T-cell (primary cell): ENCODE measurements around the gene ZXDC. TPM values are rescaled to one million over a fixed set of nuclear protein-coding genes. Genes with fewer than 3 reads are reported as not detected.

ENCODE experiments used
- ATAC-seq, 4 experiments: fragments of 200-7000 bp in 3 of 4; fragments of 150-1000 bp in 1 of 4; cut with Tn5 transposase; replicated peaks in 1 of 4; 1 replicate in 3 of 4; 2 replicates in 1 of 4; pipeline ENCODE4 v1.10.0; 2021; ENCODE audit warnings: moderate library complexity in 3 of 4, mild to moderate bottlenecking in 2 of 4, moderate number of reproducible peaks in 1 of 4
- CTCF ChIA-PET, 2 donors: fragments of 300-600 bp; sonication (Branson Sonifier 250); formaldehyde crosslinking; loops; one replicate each; lab custom pipeline; 2022; ENCODE audit warnings: antibody characterized with exemption in 2 of 2; lab: Charles Lee
- POLR2A ChIA-PET, 2 donors: fragments of 300-600 bp; sonication (Branson Sonifier 250); formaldehyde crosslinking; loops; one replicate each; lab custom pipeline; 2022; ENCODE audit warnings: antibody characterized with exemption in 2 of 2; lab: Charles Lee
- DNase-seq, 35 experiments: peaks; one replicate each; pipeline versions ENCODE4 v3.0.0 to v3.0.0-alpha.2; 2013 to 2023
- H3K27ac ChIP-seq: one replicate; pipeline ENCODE4 v1.5.1; 2013; ENCODE audit warnings: low read length
- H3K27me3 ChIP-seq, 2 experiments: replicated peaks in 1 of 2; 1 replicate in 1 of 2; 2 replicates in 1 of 2; pipeline versions ENCODE4 v1.6.1 to v1.7.0; 2013; ENCODE audit warnings: low read length in 1 of 2, mixed read lengths in 1 of 2; ENCODE audit not compliant: control insufficient read depth in 2 of 2, insufficient read depth in 2 of 2; ENCODE audit errors: extremely low read depth in 1 of 2
- H3K36me3 ChIP-seq, 2 donors: 1 replicate in 1 of 2; 2 replicates in 1 of 2; pipeline versions ENCODE4 v1.6.1 to v1.7.0; 2013; ENCODE audit warnings: low read length in 1 of 2; ENCODE audit not compliant: control insufficient read depth in 2 of 2, insufficient read depth in 1 of 2; ENCODE audit errors: extremely low read depth in 1 of 2
- H3K4me1 ChIP-seq, 2 experiments: 1 replicate in 1 of 2; 2 replicates in 1 of 2; pipeline versions ENCODE4 v1.6.1 to v1.7.0; 2013; ENCODE audit warnings: low read length in 2 of 2, mixed read lengths in 1 of 2; ENCODE audit not compliant: insufficient read depth in 2 of 2, control insufficient read depth in 1 of 2; ENCODE audit errors: extremely low read depth in 1 of 2
- H3K4me3 ChIP-seq, 2 donors: 1 replicate in 1 of 2; 2 replicates in 1 of 2; pipeline versions ENCODE4 v1.5.1 to v1.7.0; 2013; ENCODE audit warnings: mild to moderate bottlenecking in 2 of 2, low read length in 1 of 2, moderate library complexity in 1 of 2; ENCODE audit not compliant: control insufficient read depth in 1 of 2; ENCODE audit errors: extremely low read depth in 1 of 2
- H3K9me3 ChIP-seq: 2 replicates; pipeline ENCODE4 v1.7.0; 2013
- H3K27ac Mint-ChIP-seq, 2 donors: one replicate each; pipeline ENCODE4 v1.8.0; 2020 to 2021; ENCODE audit warnings: mild to moderate bottlenecking in 2 of 2, mixed read lengths in 2 of 2
- H3K27me3 Mint-ChIP-seq, 2 donors: one replicate each; pipeline ENCODE4 v1.8.0; 2021 to 2022; ENCODE audit warnings: mixed read lengths in 2 of 2
- H3K36me3 Mint-ChIP-seq: one replicate; pipeline ENCODE4 v1.8.0; 2021; ENCODE audit warnings: mixed read lengths
- H3K4me1 Mint-ChIP-seq, 3 donors: one replicate each; pipeline ENCODE4 v1.8.0; 2020 to 2022; ENCODE audit warnings: mixed read lengths in 3 of 3, mild to moderate bottlenecking in 1 of 3
- H3K4me3 Mint-ChIP-seq, 3 donors: one replicate each; pipeline ENCODE4 v1.8.0; 2020 to 2022; ENCODE audit warnings: mild to moderate bottlenecking in 3 of 3, mixed read lengths in 3 of 3, moderate library complexity in 3 of 3
- H3K9me3 Mint-ChIP-seq, 3 donors: one replicate each; pipeline ENCODE4 v1.8.0; 2020 to 2022; ENCODE audit warnings: mixed read lengths in 3 of 3
- WGBS: methylation state at CpG from one replicate; pipeline ENCODE4 v1.1.5; 2013; ENCODE audit warnings: missing lambda C conversion rate; ENCODE audit not compliant: insufficient coverage; 5-methylcytosine and 5-hydroxymethylcytosine counted together
- total RNA-seq, 35 experiments: library from RNA in 6 of 35; stranded (reverse) in 6 of 35; fragments of 120-200 nt in 1 of 35; gene quantifications; one replicate each; pipeline versions ENCODE4 v1.2.1 to v1.2.4 and lab custom pipeline; 2013 to 2026

Gene ZXDC
- total RNA-seq, 5 donors from 2014 or later (not counting 1 experiment from before 2014, with no cell fraction given): 57.6 to 68.7 (median 61.8) TPM

DNA sequence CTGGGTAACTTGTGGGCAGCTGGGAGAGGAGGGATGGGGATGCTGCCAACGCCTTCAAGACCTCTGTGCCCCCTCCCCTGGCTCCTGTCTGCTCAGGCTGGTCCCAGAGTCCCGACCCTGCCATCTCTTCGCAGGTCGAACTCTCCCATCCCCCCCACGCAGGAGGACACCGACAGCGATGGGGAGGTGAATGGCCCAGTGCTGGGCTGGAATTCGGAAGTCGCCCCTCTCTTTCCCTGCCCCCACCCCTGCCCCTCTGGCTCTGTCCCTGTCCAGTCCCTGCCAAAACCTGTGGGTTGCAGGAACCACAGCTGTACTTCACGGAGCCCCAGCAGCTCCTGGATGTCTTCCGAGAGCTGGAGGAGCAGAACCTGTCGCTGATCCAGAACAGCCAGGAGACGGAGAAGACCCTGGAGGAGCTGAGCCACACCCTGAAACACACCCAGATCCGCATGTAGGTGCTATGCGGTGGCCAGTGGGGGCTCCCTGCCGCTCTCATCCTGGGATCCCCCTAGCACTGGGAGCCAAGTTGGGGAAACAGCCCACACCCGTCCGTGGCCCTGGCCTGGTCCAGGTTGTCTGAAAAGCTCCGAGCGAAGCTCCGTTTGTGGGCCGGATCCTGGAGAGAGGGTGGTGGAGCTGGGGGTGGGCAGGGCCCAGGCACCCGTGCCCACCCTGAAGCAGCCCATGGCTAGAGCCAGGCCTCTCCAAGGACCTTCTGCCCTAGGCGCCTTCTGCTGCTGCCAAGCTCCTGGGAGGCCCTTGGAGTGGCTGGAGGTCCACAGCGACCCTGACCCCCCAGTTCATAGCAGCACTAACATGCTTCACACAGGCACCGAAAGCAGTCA, 52.3 kb downstream of the ZXDC start:
- H3K4me1 ChIP-seq: no peaks in the 10 kb centered on the region
- H3K9me3 ChIP-seq: peaks cover 5% of the 10 kb centered on the region
- no peaks in the 10 kb centered on the region for H3K27me3 ChIP-seq
- Mint-ChIP-seq H3K4me1 (no peaks in the 10 kb centered on the region), H3K27ac (no peak overlapping the region), H3K4me3 (no peak overlapping the region), H3K27me3 (no peaks in the 10 kb centered on the region), H3K9me3 (peaks cover 4 to 16% (median 9%) of the 10 kb centered on the region in 3 donors), H3K36me3 (peaks cover 23% of the 10 kb centered on the region)
- DNase-seq: peak in 1 of 35 experiments; percentile 11
- POLR2A ChIA-PET: no interaction called here
- no peak overlapping the region for H3K27ac ChIP-seq
- CTCF ChIA-PET: no interaction called here
- no peak overlapping the region for H3K4me3 ChIP-seq
- H3K36me3 ChIP-seq: no peaks in the 10 kb centered on the region
- 92% methylated on average over 21 of the region's 26 CpGs for WGBS
- ATAC-seq: no peak

DNA sequence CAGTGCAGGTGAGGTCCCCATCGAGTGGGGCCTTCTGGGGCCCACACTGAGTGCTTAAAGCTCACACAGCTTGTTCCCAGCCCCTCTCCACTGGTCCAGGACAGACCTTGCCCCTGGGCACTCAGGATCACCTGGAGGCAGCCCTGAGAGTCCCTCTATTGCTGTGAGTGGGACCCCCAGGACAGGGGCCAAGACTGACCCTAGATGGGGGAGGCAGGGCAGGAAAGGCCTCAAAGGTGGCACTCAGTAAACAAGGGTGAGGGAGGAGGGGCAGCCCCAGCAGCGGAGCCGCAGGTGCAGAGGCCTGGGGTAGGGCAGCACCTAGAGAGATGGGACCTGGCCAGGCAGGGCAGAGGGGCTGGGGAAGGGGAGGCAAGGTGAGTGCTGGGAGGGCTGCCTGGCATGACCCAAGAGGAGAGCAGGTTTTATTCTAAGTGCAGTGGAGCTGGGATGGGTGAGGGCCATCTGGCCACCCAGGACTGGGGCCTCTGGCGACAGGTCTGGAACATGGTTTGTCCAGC, 53.1 kb downstream of the ZXDC start:
- Histone ChIP-seq H3K4me1 (no peaks in the 10 kb centered on the region), H3K4me3 (no peak overlapping the region), H3K36me3 (no peaks in the 10 kb centered on the region), H3K27me3 (peaks cover 0 to 6% of the 10 kb centered on the region in 2 experiments), H3K27ac (no peak overlapping the region), H3K9me3 (peaks cover 4% of the 10 kb centered on the region)
- H3K36me3 Mint-ChIP-seq: peaks cover 21% of the 10 kb centered on the region
- H3K27me3 Mint-ChIP-seq: no peaks in the 10 kb centered on the region
- peak in 1 of 35 experiments; percentile 6 for DNase-seq
- peaks cover 2 to 16% (median 9%) of the 10 kb centered on the region in 3 donors for H3K9me3 Mint-ChIP-seq
- H3K4me1 Mint-ChIP-seq: no peaks in the 10 kb centered on the region
- H3K27ac Mint-ChIP-seq: no peak overlapping the region
- ChIA-PET POLR2A (no interaction called here), CTCF (no interaction called here)
- no peak overlapping the region for H3K4me3 Mint-ChIP-seq
- ATAC-seq: no peak
- WGBS: 79% methylated on average over 4 of the region's 4 CpGs

DNA sequence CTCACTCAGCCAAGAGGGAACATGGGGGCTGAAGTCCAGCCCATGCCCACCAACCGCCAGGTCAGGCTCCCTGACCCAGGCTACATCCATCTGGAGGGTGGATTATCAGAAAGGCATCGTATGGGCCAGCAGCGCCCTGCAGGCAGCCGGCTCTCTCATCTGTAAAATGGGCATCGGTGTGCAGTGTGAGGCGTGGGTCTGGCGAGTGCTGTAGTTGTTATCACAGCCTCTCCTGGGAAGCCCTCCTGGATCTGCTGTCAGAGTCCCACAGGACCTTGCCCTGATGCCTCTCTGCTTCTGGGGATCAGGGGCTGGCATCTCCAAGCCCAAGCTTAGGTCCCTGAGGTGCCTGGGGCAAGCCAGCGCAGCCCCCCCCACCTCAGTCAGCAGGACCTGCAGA, 53.6 kb downstream of the ZXDC start:
- Mint-ChIP-seq H3K9me3 (peaks cover 0 to 12% (median 9%) of the 10 kb centered on the region in 3 donors), H3K4me3 (no peak overlapping the region), H3K27me3 (no peaks in the 10 kb centered on the region), H3K36me3 (peaks cover 17% of the 10 kb centered on the region), H3K4me1 (no peaks in the 10 kb centered on the region), H3K27ac (no peak overlapping the region)
- H3K4me3 ChIP-seq: no peak overlapping the region
- no peaks in the 10 kb centered on the region for H3K36me3 ChIP-seq
- ChIA-PET POLR2A (no interaction called here), CTCF (no interaction called here)
- DNase-seq: no peak
- ATAC-seq: no peak
- H3K9me3 ChIP-seq: peaks cover 1% of the 10 kb centered on the region
- peaks cover 0 to 10% of the 10 kb centered on the region in 2 experiments for H3K27me3 ChIP-seq
- H3K4me1 ChIP-seq: no peaks in the 10 kb centered on the region
- 95% methylated on average over 7 of the region's 8 CpGs for WGBS
- H3K27ac ChIP-seq: no peak overlapping the region

DNA sequence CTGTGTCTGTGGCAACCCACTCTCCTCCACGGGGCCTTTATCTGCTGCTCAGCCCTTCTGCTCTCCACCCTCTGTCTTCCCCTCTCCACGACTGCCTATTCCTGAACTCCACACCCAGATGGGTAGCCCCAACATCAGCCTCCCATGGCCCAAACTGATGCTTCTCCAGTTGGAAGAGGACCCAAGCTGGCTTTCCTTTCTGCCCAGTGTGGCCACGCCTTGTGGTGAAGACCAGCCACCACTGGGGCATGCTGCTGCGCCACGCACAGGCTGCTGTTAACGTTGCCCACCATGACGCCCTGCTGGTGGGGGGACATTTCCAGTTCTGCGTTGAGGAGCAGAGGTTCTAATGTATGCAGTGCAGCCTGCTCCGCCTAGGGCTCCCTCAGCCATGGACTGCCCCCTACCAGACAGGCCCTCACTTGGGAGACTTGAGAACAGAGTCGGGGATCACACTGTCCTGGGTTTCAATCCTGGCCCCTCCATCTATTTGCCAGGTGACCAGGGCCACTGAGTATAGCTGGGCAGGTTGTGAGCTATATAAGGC, 54.0 kb downstream of the ZXDC start:
- peaks cover 0 to 13% of the 10 kb centered on the region in 2 experiments for H3K27me3 ChIP-seq
- no peaks in the 10 kb centered on the region for H3K4me1 Mint-ChIP-seq
- ChIA-PET POLR2A (no interaction called here), CTCF (no interaction called here)
- H3K27ac ChIP-seq: no peak overlapping the region
- H3K9me3 ChIP-seq: no peaks in the 10 kb centered on the region
- no peak overlapping the region for H3K4me3 ChIP-seq
- no peaks in the 10 kb centered on the region for H3K27me3 Mint-ChIP-seq
- H3K27ac Mint-ChIP-seq: no peak overlapping the region
- H3K36me3 Mint-ChIP-seq: peaks cover 14% of the 10 kb centered on the region
- H3K36me3 ChIP-seq: no peaks in the 10 kb centered on the region
- H3K4me3 Mint-ChIP-seq: no peak overlapping the region
- peaks cover 0 to 9% (median 7%) of the 10 kb centered on the region in 3 donors for H3K9me3 Mint-ChIP-seq
- no peaks in the 10 kb centered on the region for H3K4me1 ChIP-seq
- no peak for DNase-seq
- WGBS: 79% methylated on average over 7 of the region's 10 CpGs
- no peak for ATAC-seq

DNA sequence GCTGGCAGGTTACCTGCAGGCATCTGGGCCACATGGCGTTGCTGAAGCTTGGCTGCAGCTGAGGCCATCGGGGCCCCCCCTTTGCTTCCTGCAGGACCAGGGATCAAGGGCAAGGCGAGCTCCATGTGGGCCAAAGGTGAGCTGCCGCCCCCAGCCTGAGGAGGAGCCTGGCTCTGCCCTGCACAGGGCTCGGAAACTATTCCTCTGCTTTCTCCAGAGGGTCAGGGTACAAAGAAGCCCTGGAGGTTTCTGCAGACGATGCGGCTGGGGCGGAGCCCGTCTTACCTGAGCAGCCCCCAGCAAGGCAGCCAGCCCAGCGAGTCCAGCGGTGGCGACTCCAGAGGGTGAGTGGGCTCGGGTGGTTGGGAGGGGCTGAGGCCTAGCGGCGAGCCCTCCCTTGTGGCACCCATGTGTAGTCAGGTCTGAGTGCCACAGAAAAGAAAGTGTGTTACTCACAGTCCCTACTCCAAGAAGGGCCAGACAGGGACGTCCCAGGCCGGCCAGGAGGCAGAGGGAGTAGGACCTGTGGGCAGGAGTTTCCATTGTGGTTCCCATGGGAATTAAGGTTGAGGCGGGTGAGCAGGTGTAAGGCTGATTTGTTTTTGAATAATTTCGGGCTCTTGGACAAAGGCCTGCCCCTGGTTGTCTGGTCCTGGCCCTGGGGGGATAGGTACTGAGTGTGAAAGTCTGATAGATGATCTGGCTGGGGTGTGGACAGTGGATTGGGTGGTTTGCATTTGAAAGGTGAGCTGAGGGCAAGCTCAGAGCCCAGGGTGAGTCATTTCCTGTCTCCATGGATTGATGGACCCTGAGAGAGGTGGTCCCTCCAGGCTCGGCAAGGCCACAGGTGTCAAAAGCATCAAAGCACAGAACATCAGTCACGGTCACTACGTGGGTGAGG, 55.6 kb downstream of the ZXDC start:
- H3K4me3 Mint-ChIP-seq: no peak overlapping the region

DNA sequence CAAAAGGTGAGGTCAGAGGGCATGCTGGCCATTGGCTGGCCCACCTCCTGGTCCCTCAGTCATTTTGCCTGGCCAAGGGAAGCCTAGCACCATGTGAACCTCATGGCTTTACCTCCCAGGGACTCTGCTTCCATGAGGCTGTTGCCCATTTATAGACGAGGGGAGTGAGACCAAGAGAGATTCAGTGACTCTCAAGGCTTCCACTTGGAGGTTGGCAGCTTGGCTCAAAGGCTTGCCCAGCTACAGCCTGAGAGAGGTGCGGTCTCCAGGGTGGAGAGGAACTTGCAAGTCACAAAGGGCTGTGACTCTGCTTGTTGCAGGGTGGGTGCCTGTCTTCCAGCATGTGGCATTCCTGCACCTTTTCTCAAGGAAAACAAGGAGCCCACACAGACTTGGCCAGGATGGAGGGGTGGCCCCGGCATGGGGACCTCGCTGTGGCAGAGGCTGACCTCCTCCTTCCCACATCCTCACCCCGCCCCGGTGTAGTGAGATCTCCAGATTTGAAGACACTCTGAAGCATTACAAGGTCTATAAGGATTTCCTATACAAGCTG, 56.5 kb downstream of the ZXDC start:
- WGBS: 63% methylated on average over 2 of the region's 6 CpGs
- CTCF ChIA-PET: no interaction called here
- H3K9me3 Mint-ChIP-seq: no peaks in the 10 kb centered on the region
- H3K4me3 ChIP-seq: no peak overlapping the region
- H3K4me1 ChIP-seq: no peaks in the 10 kb centered on the region
- DNase-seq (peak in 1 of 35 experiments; percentile 10), ATAC-seq (no peak)
- H3K27me3 Mint-ChIP-seq: peaks cover 9 to 11% of the 10 kb centered on the region in 2 donors
- no peaks in the 10 kb centered on the region for H3K36me3 Mint-ChIP-seq
- POLR2A ChIA-PET: no interaction called here
- no peak overlapping the region for H3K27ac ChIP-seq
- no peaks in the 10 kb centered on the region for H3K4me1 Mint-ChIP-seq
- no peak overlapping the region for H3K4me3 Mint-ChIP-seq
- H3K9me3 ChIP-seq: no peaks in the 10 kb centered on the region
- no peaks in the 10 kb centered on the region for H3K36me3 ChIP-seq
- peaks cover 0 to 33% of the 10 kb centered on the region in 2 experiments for H3K27me3 ChIP-seq
- no peak overlapping the region for H3K27ac Mint-ChIP-seq

More for the DNA sequence above, 55.6 kb downstream of the ZXDC start:
- Mint-ChIP-seq H3K4me1 (no peaks in the 10 kb centered on the region), H3K9me3 (no peaks in the 10 kb centered on the region), H3K27me3 (peaks cover under 1 to 2% of the 10 kb centered on the region in 2 donors), H3K36me3 (peaks cover 6% of the 10 kb centered on the region), H3K27ac (no peak overlapping the region)
- CTCF ChIA-PET: no interaction called here
- peak in 1 of 35 experiments; percentile 10 for DNase-seq
- Histone ChIP-seq H3K4me3 (no peak overlapping the region), H3K36me3 (no peaks in the 10 kb centered on the region), H3K27me3 (peaks cover 0 to 24% of the 10 kb centered on the region in 2 experiments), H3K9me3 (no peaks in the 10 kb centered on the region), H3K27ac (no peak overlapping the region), H3K4me1 (no peaks in the 10 kb centered on the region)
- no peak for ATAC-seq
- POLR2A ChIA-PET: no interaction called here
- 80% methylated on average over 17 of the region's 22 CpGs for WGBS
